H9 (cell line): ENCODE measurements around the gene TBCC. TPM values are rescaled to one million over a fixed set of nuclear protein-coding genes. Genes with fewer than 3 reads are reported as not detected.

Experiments used
- DNase-seq: peaks from one replicate; pipeline ENCODE4 v3.0.0-alpha.2; 2017
- H2AFZ ChIP-seq: one replicate; pipeline ENCODE4 v1.6.1; 2013; ENCODE audit warnings: mild to moderate bottlenecking, low read length, control low read depth, moderate library complexity
- H2AK5ac ChIP-seq: 2 replicates; pipeline ENCODE4 v1.6.1; 2013; ENCODE audit warnings: low read length, control low read depth, mixed read lengths; ENCODE audit not compliant: insufficient read length
- H2BK120ac ChIP-seq: one replicate; pipeline ENCODE4 v1.6.1; 2013; ENCODE audit warnings: low read depth, mild to moderate bottlenecking, low read length, control low read depth, inconsistent platforms; ENCODE audit not compliant: poor library complexity, severe bottlenecking
- H2BK12ac ChIP-seq: 2 replicates; pipeline ENCODE4 v1.6.1; 2013; ENCODE audit warnings: low read length, control low read depth, mixed read lengths, low read depth; ENCODE audit not compliant: insufficient read length
- H2BK15ac ChIP-seq: 2 replicates; pipeline ENCODE4 v1.6.1; 2013; ENCODE audit warnings: low read depth, low read length, control low read depth
- H2BK20ac ChIP-seq: one replicate; pipeline ENCODE4 v1.6.1; 2013; ENCODE audit warnings: low read depth, mild to moderate bottlenecking, low read length, control low read depth, inconsistent platforms; ENCODE audit not compliant: poor library complexity, severe bottlenecking
- H2BK5ac ChIP-seq: 2 replicates; pipeline ENCODE4 v1.6.1; 2013; ENCODE audit warnings: low read length, control low read depth, mixed read lengths; ENCODE audit not compliant: insufficient read length
- H3K14ac ChIP-seq: 2 replicates; pipeline ENCODE4 v1.6.1; 2013; ENCODE audit warnings: low read length, control low read depth; ENCODE audit not compliant: insufficient read depth
- H3K18ac ChIP-seq: 2 replicates; pipeline ENCODE4 v1.6.1; 2013; ENCODE audit warnings: low read depth, mild to moderate bottlenecking, mixed read lengths, low read length, control low read depth; ENCODE audit not compliant: insufficient read length
- H3K23ac ChIP-seq: 2 replicates; pipeline ENCODE4 v1.6.1; 2013; ENCODE audit warnings: low read length, control low read depth, mixed read lengths, low read depth; ENCODE audit not compliant: insufficient read length
- H3K23me2 ChIP-seq: 2 replicates; pipeline ENCODE4 v1.6.1; 2013; ENCODE audit warnings: low read depth, mild to moderate bottlenecking, mixed read lengths, low read length, control low read depth; ENCODE audit not compliant: insufficient read length, poor library complexity, severe bottlenecking
- H3K27ac ChIP-seq: 2 replicates; pipeline ENCODE4 v1.5.1; 2013; ENCODE audit warnings: low read length, control low read depth, mixed read lengths, low read depth; ENCODE audit not compliant: insufficient read length
- H3K27me3 ChIP-seq: 2 replicates; pipeline ENCODE4 v1.6.1; 2013; ENCODE audit warnings: low read length, control low read depth, inconsistent platforms; ENCODE audit not compliant: insufficient read depth
- H3K4ac ChIP-seq: 2 replicates; pipeline ENCODE4 v1.6.1; 2013; ENCODE audit warnings: low read depth, mild to moderate bottlenecking, control low read depth, inconsistent platforms, low read length, moderate library complexity
- H3K4me1 ChIP-seq: 2 replicates; pipeline ENCODE4 v1.6.1; 2013; ENCODE audit warnings: low read length, control low read depth, inconsistent platforms; ENCODE audit not compliant: insufficient read depth
- H3K4me2 ChIP-seq: 2 replicates; pipeline ENCODE4 v1.6.1; 2013; ENCODE audit warnings: low read length, control low read depth, mixed read lengths; ENCODE audit not compliant: insufficient read length, insufficient read depth
- H3K56ac ChIP-seq: 2 replicates; pipeline ENCODE4 v1.6.1; 2013; ENCODE audit warnings: low read depth, mild to moderate bottlenecking, mixed read lengths, low read length, control low read depth; ENCODE audit not compliant: insufficient read length
- H3K79me1 ChIP-seq: 2 replicates; pipeline ENCODE4 v1.6.1; 2013; ENCODE audit warnings: low read depth, mild to moderate bottlenecking, moderate library complexity, low read length, control low read depth, inconsistent platforms; ENCODE audit not compliant: insufficient read depth, poor library complexity, severe bottlenecking
- H3K79me2 ChIP-seq: 2 replicates; pipeline ENCODE4 v1.6.1; 2013; ENCODE audit warnings: low read length, control low read depth, inconsistent platforms; ENCODE audit not compliant: insufficient read depth
- H3K9ac ChIP-seq: 2 replicates; pipeline ENCODE4 v1.6.1; 2013; ENCODE audit warnings: low read length, control low read depth, mixed read lengths; ENCODE audit not compliant: insufficient read length; ENCODE audit errors: extremely low read depth
- H3K9me3 ChIP-seq: one replicate; pipeline ENCODE4 v1.6.1; 2013; ENCODE audit warnings: low read depth, low read length, inconsistent platforms; ENCODE audit not compliant: control insufficient read depth
- H3T11ph ChIP-seq: one replicate; pipeline ENCODE4 v1.6.1; 2013; ENCODE audit warnings: mild to moderate bottlenecking, low read length, control low read depth, inconsistent platforms
- H4K20me1 ChIP-seq: one replicate; pipeline ENCODE4 v1.6.1; 2013; ENCODE audit not compliant: control insufficient read depth, insufficient read length, insufficient read depth
- H4K5ac ChIP-seq: 2 replicates; pipeline ENCODE4 v1.6.1; 2013; ENCODE audit warnings: low read depth, mild to moderate bottlenecking, mixed read lengths, low read length, control low read depth; ENCODE audit not compliant: insufficient read length
- H4K8ac ChIP-seq: replicated peaks from 2 replicates; pipeline ENCODE4 v1.6.1; 2013; ENCODE audit warnings: low read length, control low read depth, mixed read lengths, low read depth; ENCODE audit not compliant: insufficient read length
- H4K91ac ChIP-seq: 2 replicates; pipeline ENCODE4 v1.6.1; 2013; ENCODE audit warnings: low read depth, mild to moderate bottlenecking, moderate library complexity, mixed read lengths, low read length, control low read depth; ENCODE audit not compliant: insufficient read length
- H3K27ac Mint-ChIP-seq, 3 experiments: 2 replicates in 2 of 3; 3 replicates in 1 of 3; pipeline ENCODE4 v1.8.0; 2020 to 2021; ENCODE audit warnings: mixed read lengths in 3 of 3, mild to moderate bottlenecking in 1 of 3, moderate library complexity in 1 of 3
- H3K27me3 Mint-ChIP-seq: 2 replicates; pipeline ENCODE4 v1.8.0; 2021; ENCODE audit warnings: low read depth, mild to moderate bottlenecking, moderate library complexity, mixed read lengths
- H3K36me3 Mint-ChIP-seq, 3 experiments: 2 replicates in 2 of 3; 3 replicates in 1 of 3; pipeline ENCODE4 v1.8.0; 2020 to 2021; ENCODE audit warnings: low read depth in 3 of 3, mixed read lengths in 3 of 3; ENCODE audit not compliant: insufficient read depth in 1 of 3
- H3K4me1 Mint-ChIP-seq, 2 experiments: 2 replicates each; pipeline ENCODE4 v1.8.0; 2020; ENCODE audit warnings: mixed read lengths in 2 of 2
- H3K4me3 Mint-ChIP-seq, 2 experiments: 2 replicates in 1 of 2; 3 replicates in 1 of 2; pipeline ENCODE4 v1.8.0; 2020 to 2021; ENCODE audit warnings: mild to moderate bottlenecking in 2 of 2, mixed read lengths in 2 of 2, moderate library complexity in 1 of 2
- H3K9me3 Mint-ChIP-seq, 2 experiments: 2 replicates in 1 of 2; 3 replicates in 1 of 2; pipeline ENCODE4 v1.8.0; 2020; ENCODE audit warnings: mild to moderate bottlenecking in 2 of 2, mixed read lengths in 2 of 2, moderate library complexity in 1 of 2
- WGBS: extraction: QIAGEN DNeasy Blood & Tissue Kit; methylation state at CpG from one replicate; pipeline ENCODE4 v1.1.7; 2013; ENCODE audit warnings: missing lambda C conversion rate, low lambda C conversion rate, mixed read lengths; ENCODE audit not compliant: insufficient read length; ENCODE audit errors: extremely low coverage; 5-methylcytosine and 5-hydroxymethylcytosine counted together
- total RNA-seq: library from RNA; stranded (reverse); gene quantifications from 2 replicates; pipeline ENCODE4 v1.2.1, GENCODE V29; 2021
- TF ChIP-seq, protein P1 (sequence below): fragments of 200-600 bp; sonication (generic); conservative IDR thresholded peaks from 3 replicates; pipeline ENCODE4 v1.8.0; 2021; ENCODE audit warnings: antibody characterized with exemption, mild to moderate bottlenecking

Gene TBCC
- total RNA-seq, 1 experiment from 2014 or later = 25.6 TPM

DNA sequence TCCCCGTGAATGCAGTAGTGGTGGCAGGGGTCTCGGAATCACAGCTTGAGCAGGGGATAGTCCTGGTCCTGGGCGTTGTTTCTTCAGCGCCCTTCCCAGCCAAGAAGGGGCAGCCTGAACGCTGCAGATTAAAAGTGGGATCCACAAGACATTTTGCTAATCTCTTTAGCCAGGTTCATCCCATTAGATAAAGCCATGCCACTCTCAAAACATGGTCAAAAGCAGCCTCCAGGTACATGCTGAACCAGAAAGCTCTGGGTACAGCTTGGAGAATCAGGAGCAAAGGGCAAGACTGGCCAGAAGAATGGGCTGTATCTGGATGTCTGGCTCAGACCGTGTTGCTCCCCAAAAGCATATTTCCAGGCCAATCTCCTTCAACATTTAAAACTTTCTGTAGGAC is 23.4 kb downstream of the TBCC start, which contains the start of gene PRPH2:
Gene PRPH2, minus strand, starts transcription at position 101 of the 400 bp plus-strand sequence. CDS start 263 bp downstream, outside the sequence.
- Mint-ChIP-seq H3K36me3 (no peaks in the 10 kb centered on the region), H3K4me3 (no peak within 1 kb of the TSS), H3K27me3 (peaks cover 11% of the 10 kb centered on the region), H3K9me3 (no peaks in the 10 kb centered on the region), H3K27ac (no peak within 1 kb of the TSS; a peak in 1 of 7 replicates), H3K4me1 (peaks cover 3 to 7% of the 10 kb centered on the region in 2 experiments)
- Histone ChIP-seq H2BK12ac (no peak within 1 kb of the TSS), H3K18ac (no peak within 1 kb of the TSS), H4K91ac (no peak within 1 kb of the TSS), H4K20me1 (no peaks in the 10 kb centered on the region), H3K23me2 (no peaks in the 10 kb centered on the region), H3T11ph (no peak within 1 kb of the TSS), H2BK15ac (no peak within 1 kb of the TSS), H3K79me2 (no peaks in the 10 kb centered on the region), H2BK20ac (no peak within 1 kb of the TSS), H3K9me3 (no peaks in the 10 kb centered on the region), H3K23ac (no peak within 1 kb of the TSS), H2BK5ac (no peak within 1 kb of the TSS), H2AK5ac (no peak within 1 kb of the TSS), H3K14ac (no peak within 1 kb of the TSS), H3K27me3 (no peaks in the 10 kb centered on the region), H3K79me1 (no peaks in the 10 kb centered on the region), H4K5ac (no peak within 1 kb of the TSS), H3K27ac (no peak within 1 kb of the TSS), H3K4ac (no peak within 1 kb of the TSS), H3K56ac (no peak within 1 kb of the TSS), H3K9ac (no peak within 1 kb of the TSS), H2BK120ac (no peak within 1 kb of the TSS), H3K4me2 (no peak within 1 kb of the TSS), H3K4me1 (no peaks in the 10 kb centered on the region), H4K8ac (no peak within 1 kb of the TSS), H2AFZ (no peak within 1 kb of the TSS)
- DNase-seq = no peak
- no CpG with 5 or more reads among the region's 6 CpGs for WGBS
- TF ChIP-seq, protein P1, sequence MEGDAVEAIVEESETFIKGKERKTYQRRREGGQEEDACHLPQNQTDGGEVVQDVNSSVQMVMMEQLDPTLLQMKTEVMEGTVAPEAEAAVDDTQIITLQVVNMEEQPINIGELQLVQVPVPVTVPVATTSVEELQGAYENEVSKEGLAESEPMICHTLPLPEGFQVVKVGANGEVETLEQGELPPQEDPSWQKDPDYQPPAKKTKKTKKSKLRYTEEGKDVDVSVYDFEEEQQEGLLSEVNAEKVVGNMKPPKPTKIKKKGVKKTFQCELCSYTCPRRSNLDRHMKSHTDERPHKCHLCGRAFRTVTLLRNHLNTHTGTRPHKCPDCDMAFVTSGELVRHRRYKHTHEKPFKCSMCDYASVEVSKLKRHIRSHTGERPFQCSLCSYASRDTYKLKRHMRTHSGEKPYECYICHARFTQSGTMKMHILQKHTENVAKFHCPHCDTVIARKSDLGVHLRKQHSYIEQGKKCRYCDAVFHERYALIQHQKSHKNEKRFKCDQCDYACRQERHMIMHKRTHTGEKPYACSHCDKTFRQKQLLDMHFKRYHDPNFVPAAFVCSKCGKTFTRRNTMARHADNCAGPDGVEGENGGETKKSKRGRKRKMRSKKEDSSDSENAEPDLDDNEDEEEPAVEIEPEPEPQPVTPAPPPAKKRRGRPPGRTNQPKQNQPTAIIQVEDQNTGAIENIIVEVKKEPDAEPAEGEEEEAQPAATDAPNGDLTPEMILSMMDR = no peak
